Measurements from ENCODE around the gene NFE2L2.

The NFE2L2 gene

GRCh38 chr2:177285892-177286715 is 21.6 kb upstream of the NFE2L2 start:
- TF ChIP-seq CTCF (IDR thresholded peaks at IDR 0.05) (no peak), ZFX (IDR thresholded peaks at IDR 0.05; ENCODE audit: borderline replicate concordance) (no peak)
- H3K27ac ChIP-seq, result no peak overlapping the region

- H3K27ac ChIP-seq, result no peak overlapping the region
- TF ChIP-seq CTCF (IDR thresholded peaks at IDR 0.05), result no peak
- no peak for TF ChIP-seq ZFX (IDR thresholded peaks at IDR 0.05; ENCODE audit: borderline replicate concordance)
Observed at GRCh38 chr2:177284531-177284930, 20.0 kb upstream of the NFE2L2 start.

- no peak for TF ChIP-seq ZFX (IDR thresholded peaks at IDR 0.05; ENCODE audit: borderline replicate concordance)
- no peak for TF ChIP-seq CTCF (IDR thresholded peaks at IDR 0.05)
- H3K27ac ChIP-seq, result no peak overlapping the region
Observed at GRCh38 chr2:177283906-177284305, 19.4 kb upstream of the NFE2L2 start.

- H3K27ac ChIP-seq, result no peak overlapping the region
- TF ChIP-seq ZFX (IDR thresholded peaks at IDR 0.05; ENCODE audit: borderline replicate concordance), result no peak
- TF ChIP-seq CTCF (IDR thresholded peaks at IDR 0.05), result no peak
Observed at GRCh38 chr2:177282787-177283572, 18.5 kb upstream of the NFE2L2 start.

GRCh38 chr2:177282181-177282641 is 17.7 kb upstream of the NFE2L2 start:
- H3K27ac ChIP-seq, result no peak overlapping the region
- no peak for TF ChIP-seq ZFX (IDR thresholded peaks at IDR 0.05; ENCODE audit: borderline replicate concordance)
- no peak for TF ChIP-seq CTCF (IDR thresholded peaks at IDR 0.05)

GRCh38 chr2:177281400-177282180 is 17.1 kb upstream of the NFE2L2 start:
- H3K27ac ChIP-seq, result no peak overlapping the region
- TF ChIP-seq CTCF (IDR thresholded peaks at IDR 0.05) (no peak), ZFX (IDR thresholded peaks at IDR 0.05; ENCODE audit: borderline replicate concordance) (no peak)

Measured in 22Rv1 (cell line).